Osteoblast (primary cell): Measurements from ENCODE around the gene CNIH2. TPM values are rescaled to one million over a fixed set of nuclear protein-coding genes. Genes with fewer than 3 reads are reported as not detected.

Experiments
- DNase-seq: peaks from one replicate; pipeline ENCODE4 v3.0.0; 2011; ENCODE audit warnings: low spot score, mixed read lengths; ENCODE audit not compliant: insufficient read length; ENCODE audit errors: missing footprints
- H2AFZ ChIP-seq: 2 replicates; pipeline ENCODE4 v1.6.0; 2011; ENCODE audit warnings: mild to moderate bottlenecking, low read length
- H3K27ac ChIP-seq: 2 replicates; pipeline ENCODE4 v1.5.1; 2011; ENCODE audit warnings: mild to moderate bottlenecking, low read depth, low read length, moderate library complexity
- H3K27me3 ChIP-seq: 2 replicates; pipeline ENCODE4 v1.6.0; 2012; ENCODE audit warnings: mild to moderate bottlenecking, control low read depth, inconsistent platforms, low read length, moderate library complexity; ENCODE audit not compliant: insufficient read depth
- H3K36me3 ChIP-seq: 2 replicates; pipeline ENCODE4 v1.5.1; 2011; ENCODE audit warnings: mild to moderate bottlenecking, low read length, control low read depth, moderate library complexity; ENCODE audit not compliant: insufficient read depth
- H3K4me1 ChIP-seq: 2 replicates; pipeline ENCODE4 v1.5.1; 2011; ENCODE audit warnings: mild to moderate bottlenecking, low read length, control low read depth, moderate library complexity; ENCODE audit not compliant: insufficient read depth
- H3K4me2 ChIP-seq: 2 replicates; pipeline ENCODE4 v1.6.0; 2011; ENCODE audit warnings: mild to moderate bottlenecking, low read length; ENCODE audit not compliant: insufficient read depth
- H3K4me3 ChIP-seq: fragments of 200-600 bp; sonication (generic); 3 replicates; pipeline ENCODE4 v1.5.1; 2012; ENCODE audit warnings: mild to moderate bottlenecking, low read length, inconsistent platforms; ENCODE audit not compliant: insufficient read depth
- H3K79me2 ChIP-seq: 2 replicates; pipeline ENCODE4 v1.6.0; 2012; ENCODE audit warnings: mild to moderate bottlenecking, low read length, control low read depth, inconsistent platforms; ENCODE audit not compliant: insufficient read depth
- H3K9me3 ChIP-seq: 2 replicates; pipeline ENCODE4 v1.5.1; 2011; ENCODE audit warnings: low read depth, low read length, control low read depth
- H4K20me1 ChIP-seq: 2 replicates; pipeline ENCODE4 v1.6.0; 2012; ENCODE audit warnings: mild to moderate bottlenecking, low read length, control low read depth; ENCODE audit not compliant: insufficient read depth
- CTCF ChIP-seq: IDR thresholded peaks from 2 replicates; pipeline ENCODE4 v1.5.1; 2011; ENCODE audit warnings: mild to moderate bottlenecking, low read depth, low read length, moderate library complexity; ENCODE audit errors: extremely low read depth
- total RNA-seq: library from RNA; depleted of rRNA; stranded (reverse); fragments of >200 nt; gene quantifications from 2 replicates; pipeline ENCODE4 v1.2.3, GENCODE V29; 2012

Gene CNIH2
- total RNA-seq, 1 donor = not detected

GRCh38 chr11:66314561-66315497, 36.9 kb downstream of the CNIH2 start:
- peaks cover 59% of the 10 kb centered on the region for H3K4me1 ChIP-seq

GRCh38 chr11:66315498-66315885, 37.5 kb downstream of the CNIH2 start:
- Histone ChIP-seq H3K27ac (peak overlapping the region; percentile 94), H4K20me1 (peaks cover 25% of the 10 kb centered on the region), H3K36me3 (no peaks in the 10 kb centered on the region), H3K4me1 (peaks cover 59% of the 10 kb centered on the region), H3K27me3 (no peaks in the 10 kb centered on the region), H2AFZ (no peak overlapping the region), H3K9me3 (no peaks in the 10 kb centered on the region), H3K79me2 (peaks cover 33% of the 10 kb centered on the region), H3K4me3 (peak overlapping the region; percentile 75), H3K4me2 (peak overlapping the region; percentile 96)
- TF ChIP-seq CTCF = no peak
- DNase-seq = peak; percentile 70

More at GRCh38 chr11:66314561-66315497, 36.9 kb downstream of the CNIH2 start:
- no peak for TF ChIP-seq CTCF
- peak overlapping the region; percentile 94 for H3K27ac ChIP-seq
- H3K79me2 ChIP-seq = peaks cover 33% of the 10 kb centered on the region
- no peak overlapping the region for H2AFZ ChIP-seq
- peak overlapping the region; percentile 96 for H3K4me2 ChIP-seq
- H3K9me3 ChIP-seq = no peaks in the 10 kb centered on the region
- H4K20me1 ChIP-seq = peaks cover 25% of the 10 kb centered on the region
- peak; percentile 78 for DNase-seq
- no peaks in the 10 kb centered on the region for H3K27me3 ChIP-seq
- no peaks in the 10 kb centered on the region for H3K36me3 ChIP-seq
- H3K4me3 ChIP-seq = peak overlapping the region; percentile 75

GRCh38 chr11:66315921-66316811, 38.2 kb downstream of the CNIH2 start:
- DNase-seq = peak; percentile 77
- H4K20me1 ChIP-seq = peaks cover 25% of the 10 kb centered on the region
- peaks cover 59% of the 10 kb centered on the region for H3K4me1 ChIP-seq
- no peaks in the 10 kb centered on the region for H3K9me3 ChIP-seq
- peaks cover 33% of the 10 kb centered on the region for H3K79me2 ChIP-seq
- peak overlapping the region; percentile 75 for H3K4me3 ChIP-seq
- peak overlapping the region; percentile 96 for H3K4me2 ChIP-seq
- H2AFZ ChIP-seq = no peak overlapping the region
- no peak for TF ChIP-seq CTCF
- H3K27ac ChIP-seq = peak overlapping the region; percentile 94
- H3K27me3 ChIP-seq = no peaks in the 10 kb centered on the region
- H3K36me3 ChIP-seq = no peaks in the 10 kb centered on the region

- TF ChIP-seq CTCF = no peak
- Histone ChIP-seq H3K9me3 (no peaks in the 10 kb centered on the region), H3K36me3 (no peaks in the 10 kb centered on the region), H3K4me3 (peak within 1 kb of the TSS; percentile 75), H3K4me1 (peaks cover 55% of the 10 kb centered on the region), H4K20me1 (peaks cover 25% of the 10 kb centered on the region), H3K79me2 (peaks cover 33% of the 10 kb centered on the region), H2AFZ (peak within 1 kb of the TSS; percentile 65), H3K27me3 (no peaks in the 10 kb centered on the region), H3K4me2 (peak within 1 kb of the TSS; percentile 96), H3K27ac (peak within 1 kb of the TSS; percentile 97)
- DNase-seq = peak; percentile 96
These were observed 38.9 kb downstream of the CNIH2 start, which contains the start of gene CD248 for GRCh38 chr11:66316849-66317251. Gene CD248 (minus strand): TSS chr11:66317044. CDS start chr11:66317027, 17 bp downstream.
